ENCODE results near the gene TICAM2. TPM values are rescaled to one million over a fixed set of nuclear protein-coding genes. Genes with fewer than 3 reads are reported as not detected.
"Not testable (repeated sequence)": the region's sequence is repeated elsewhere in the genome, so short reads cannot be mapped to it uniquely, and the experiment has no call there.

The TICAM2 gene, protein sequence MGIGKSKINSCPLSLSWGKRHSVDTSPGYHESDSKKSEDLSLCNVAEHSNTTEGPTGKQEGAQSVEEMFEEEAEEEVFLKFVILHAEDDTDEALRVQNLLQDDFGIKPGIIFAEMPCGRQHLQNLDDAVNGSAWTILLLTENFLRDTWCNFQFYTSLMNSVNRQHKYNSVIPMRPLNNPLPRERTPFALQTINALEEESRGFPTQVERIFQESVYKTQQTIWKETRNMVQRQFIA
- 1 to 10 TPM in 2 of 5 donors, not detected in 3; 2.4 to 9.9 TPM for total RNA-seq
- polyA plus RNA-seq, result 1 to 10 TPM; 1.4 to 3.5 (median 2.3) TPM
- long read RNA-seq, donor 1, partial matches to known transcripts, result 0 of 1 reads
- long read RNA-seq, donor 1, other reads (novel, unspliced or antisense), result 0 of 1 reads
- long read RNA-seq, donor 2, partial matches to known transcripts, result 0 of 1 reads
- long read RNA-seq, donor 2, other reads (novel, unspliced or antisense), result 0 of 1 reads
- long read RNA-seq, donor 3, result 0 reads
- long read RNA-seq, donor 4, result 0 reads
- long read RNA-seq, donor 5, partial matches to known transcripts, result 0 of 2 reads
- long read RNA-seq, donor 5, other reads (novel, unspliced or antisense), result 0 of 2 reads
- long read RNA-seq, donor 6, partial matches to known transcripts, result 0 of 2 reads
- long read RNA-seq, donor 6, other reads (novel, unspliced or antisense), result 0 of 2 reads
- long read RNA-seq, donor 7, partial matches to known transcripts, result 0 of 2 reads
- long read RNA-seq, donor 7, other reads (novel, unspliced or antisense), result 0 of 2 reads
- long read RNA-seq, donor 8, result 0 reads
- long read RNA-seq, donor 9, partial matches to known transcripts, result 0 of 6 reads
- long read RNA-seq, donor 9, other reads (novel, unspliced or antisense), result 5 of 6 reads
- long read RNA-seq, donor 10, result 0 reads

DNA sequence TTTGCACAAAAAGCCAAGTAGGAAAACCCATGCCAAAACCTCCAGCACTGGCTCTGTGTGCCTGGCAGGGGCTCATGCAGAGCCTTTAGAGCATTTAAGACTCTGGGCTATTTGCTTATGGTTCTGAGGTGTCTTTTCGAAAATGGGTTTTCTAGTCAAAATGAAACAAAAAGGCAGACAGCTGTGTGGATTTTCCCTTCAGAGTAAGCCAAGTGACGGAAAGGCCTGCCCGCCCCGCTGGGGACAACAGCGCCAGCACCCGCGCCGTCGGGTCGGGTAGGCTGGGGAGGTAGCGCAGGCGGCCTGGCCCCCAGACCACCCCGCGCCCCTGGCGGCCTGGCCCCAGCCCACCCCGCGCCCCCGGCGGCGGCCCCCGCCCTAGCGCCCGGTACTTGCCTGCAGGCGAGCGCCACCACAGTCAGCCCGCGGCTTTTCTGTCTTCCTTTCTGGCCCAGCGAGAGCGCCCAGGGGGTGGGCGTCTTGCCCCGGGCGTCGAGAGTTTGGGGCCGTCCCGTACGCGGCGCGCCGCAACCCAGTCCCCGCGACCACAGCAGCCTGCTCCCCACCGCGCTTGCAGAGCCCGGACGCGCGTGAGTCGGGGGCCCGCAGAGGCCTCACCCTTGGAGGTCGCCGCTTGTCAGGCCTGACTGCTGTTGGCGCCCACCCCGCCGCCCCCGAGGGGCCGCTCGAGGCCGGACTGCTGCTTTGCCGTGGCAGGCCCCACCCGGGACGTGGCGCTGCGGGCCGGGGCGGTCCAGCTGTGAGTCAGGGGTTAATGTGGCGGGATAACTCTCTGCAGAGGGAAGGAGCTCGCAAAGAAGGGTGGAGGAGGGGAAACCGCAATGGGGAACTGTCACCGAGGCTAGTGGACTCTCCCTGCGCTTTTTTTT is at the start of gene TICAM2:
TSS of gene TICAM2 (minus strand) at position 779 of the 890 bp plus-strand sequence. CDS start 21,223 bp downstream, outside the sequence.
- peak; percentile 56 to 84 for DNase-seq
- Histone ChIP-seq H3K27me3 (no peaks in the 10 kb centered on the region), H3K4me1 (peaks cover 27 to 50% (median 37%) of the 10 kb centered on the region in 4 donors), H3K4me3 (peak within 1 kb of the TSS; percentile 71 to 89 (median 80)), H3K36me3 (peaks cover 0 to 6% (median 0%) of the 10 kb centered on the region in 4 donors), H3K27ac (peak within 1 kb of the TSS; percentile 93 to 99 (median 95)), H3K9me3 (no peaks in the 10 kb centered on the region)
- TF ChIP-seq, protein P1, sequence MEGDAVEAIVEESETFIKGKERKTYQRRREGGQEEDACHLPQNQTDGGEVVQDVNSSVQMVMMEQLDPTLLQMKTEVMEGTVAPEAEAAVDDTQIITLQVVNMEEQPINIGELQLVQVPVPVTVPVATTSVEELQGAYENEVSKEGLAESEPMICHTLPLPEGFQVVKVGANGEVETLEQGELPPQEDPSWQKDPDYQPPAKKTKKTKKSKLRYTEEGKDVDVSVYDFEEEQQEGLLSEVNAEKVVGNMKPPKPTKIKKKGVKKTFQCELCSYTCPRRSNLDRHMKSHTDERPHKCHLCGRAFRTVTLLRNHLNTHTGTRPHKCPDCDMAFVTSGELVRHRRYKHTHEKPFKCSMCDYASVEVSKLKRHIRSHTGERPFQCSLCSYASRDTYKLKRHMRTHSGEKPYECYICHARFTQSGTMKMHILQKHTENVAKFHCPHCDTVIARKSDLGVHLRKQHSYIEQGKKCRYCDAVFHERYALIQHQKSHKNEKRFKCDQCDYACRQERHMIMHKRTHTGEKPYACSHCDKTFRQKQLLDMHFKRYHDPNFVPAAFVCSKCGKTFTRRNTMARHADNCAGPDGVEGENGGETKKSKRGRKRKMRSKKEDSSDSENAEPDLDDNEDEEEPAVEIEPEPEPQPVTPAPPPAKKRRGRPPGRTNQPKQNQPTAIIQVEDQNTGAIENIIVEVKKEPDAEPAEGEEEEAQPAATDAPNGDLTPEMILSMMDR (IDR thresholded peaks at IDR 0.05), result peak in 3 of 7 experiments; percentile 24 to 41 (median 26)
- TF ChIP-seq POLR2A (IDR thresholded peaks at IDR 0.05) (no peak), EP300 (IDR thresholded peaks at IDR 0.05) (no peak), POLR2AphosphoS5 (IDR thresholded peaks at IDR 0.05) (peak in 2 of 3 donors; percentile 42 to 58)
- intact Hi-C loops (cut with DNase I; ENCODE audit: low total_unique reads), result no loop called here
- WGBS, 5 donors, result 0 to 2% (median 1%) methylated on average over 7 to 71 of the region's 71 CpGs

DNA sequence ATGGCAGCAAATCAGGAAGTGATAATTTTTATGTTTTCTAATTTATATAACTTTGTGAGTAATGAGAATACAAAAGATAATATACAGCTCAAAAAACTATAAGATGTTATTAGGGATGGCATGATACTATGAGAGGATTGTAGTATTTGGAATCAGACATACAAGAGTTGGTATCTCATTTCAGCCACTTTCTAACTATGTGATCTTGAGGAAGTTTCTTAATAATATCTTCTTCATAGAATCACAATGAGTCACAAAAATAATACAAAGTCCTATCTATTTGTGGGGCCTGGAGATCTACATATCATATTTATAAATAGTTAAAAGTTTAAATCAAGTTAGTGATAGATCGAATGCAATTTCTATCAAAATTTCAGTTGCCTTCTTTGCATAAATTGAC is 47.3 kb upstream of the TICAM2 start:
- Histone ChIP-seq H3K27me3 (peaks cover 0 to 11% (median 0%) of the 10 kb centered on the region in 3 donors), H3K27ac (no peak overlapping the region), H3K4me3 (no peak overlapping the region), H3K36me3 (no peaks in the 10 kb centered on the region), H3K4me1 (no peaks in the 10 kb centered on the region), H3K9me3 (no peaks in the 10 kb centered on the region)
- no peak for DNase-seq
- WGBS, 5 donors, result 90 to 100% (median 95%) methylated on average over 1 of the region's 1 CpG
- intact Hi-C loops (cut with DNase I; ENCODE audit: low total_unique reads), result loop anchor here (10.0 kb wide), 1 partner anchor 415 kb away; no protein-coding TSS in a partner anchor
- no peak for TF ChIP-seq POLR2AphosphoS5 (IDR thresholded peaks at IDR 0.05)
- no peak for TF ChIP-seq EP300 (IDR thresholded peaks at IDR 0.05)
- TF ChIP-seq, protein P1 (IDR thresholded peaks at IDR 0.05), result no peak
- TF ChIP-seq POLR2A (IDR thresholded peaks at IDR 0.05), result no peak

DNA sequence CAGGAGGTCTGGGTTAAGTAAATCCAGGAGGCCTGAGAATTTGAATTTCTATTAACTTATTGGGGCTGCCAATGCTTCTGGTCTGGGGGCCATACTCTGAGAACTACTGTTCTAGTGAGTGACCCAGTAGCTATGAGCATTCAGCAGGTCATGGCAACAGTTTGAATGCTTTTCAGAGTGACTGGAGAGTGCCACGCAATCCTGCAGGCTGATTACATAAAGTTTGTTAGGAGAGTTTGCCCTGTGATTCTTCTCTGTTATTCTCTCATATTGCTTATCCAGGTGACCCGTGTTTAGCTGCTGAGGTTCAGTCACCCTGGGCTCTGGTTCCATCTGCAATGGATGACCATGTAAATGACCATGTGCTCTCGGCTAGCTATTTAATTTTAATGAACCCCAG is 45.8 kb upstream of the TICAM2 start:
- Histone ChIP-seq H3K4me3 (no peak overlapping the region), H3K27me3 (peaks cover 0 to 13% (median 0%) of the 10 kb centered on the region in 3 donors), H3K27ac (no peak overlapping the region), H3K36me3 (no peaks in the 10 kb centered on the region), H3K4me1 (no peaks in the 10 kb centered on the region), H3K9me3 (no peaks in the 10 kb centered on the region)
- WGBS, 5 donors, result 54 to 69% (median 62%) methylated on average over 3 of the region's 3 CpGs
- TF ChIP-seq, protein P1 (IDR thresholded peaks at IDR 0.05), result no peak
- no peak for TF ChIP-seq POLR2AphosphoS5 (IDR thresholded peaks at IDR 0.05)
- TF ChIP-seq POLR2A (IDR thresholded peaks at IDR 0.05), result no peak
- TF ChIP-seq EP300 (IDR thresholded peaks at IDR 0.05), result no peak
- no peak for DNase-seq
- intact Hi-C loops (cut with DNase I; ENCODE audit: low total_unique reads), result loop anchor here (10.0 kb wide), 1 partner anchor 417 kb away; no protein-coding TSS in a partner anchor

DNA sequence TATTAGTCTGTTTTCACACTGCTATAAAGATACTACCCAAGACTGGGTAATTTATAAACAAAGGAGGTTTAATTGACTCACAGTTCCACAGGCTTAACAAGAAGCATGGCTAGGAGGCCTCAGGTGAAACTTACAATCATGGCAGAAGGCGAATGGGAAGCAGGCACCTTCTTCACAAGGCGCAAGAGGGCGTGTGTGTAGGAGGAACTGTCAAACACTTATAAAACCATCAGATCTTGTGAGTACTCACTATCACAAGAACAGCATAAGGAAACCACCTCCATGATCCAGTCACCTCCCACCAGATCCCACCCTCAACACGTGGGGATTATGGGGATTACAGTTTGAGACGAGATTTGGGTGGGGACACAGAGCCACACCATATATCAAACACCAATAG is 43.1 kb upstream of the TICAM2 start:
- H3K27me3 ChIP-seq, result peaks cover 0 to 13% (median 0%) of the 10 kb centered on the region in 3 donors
- WGBS, 5 donors, result 77 to 86% (median 84%) methylated on average over 5 of the region's 5 CpGs
- H3K4me1 ChIP-seq, H3K27ac ChIP-seq, DNase-seq, H3K36me3 ChIP-seq, H3K4me3 ChIP-seq, H3K9me3 ChIP-seq: not testable (repeated sequence)
- intact Hi-C loops (cut with DNase I; ENCODE audit: low total_unique reads), result loop anchor here (10.0 kb wide), 1 partner anchor 419 kb away; no protein-coding TSS in a partner anchor

Data from stomach (tissue), 19 donors.